ENCODE results near the gene MDM2. TPM values are rescaled to one million over a fixed set of nuclear protein-coding genes. Genes with fewer than 3 reads are reported as not detected.

Gene MDM2
- total RNA-seq, 3 donors from 2014 or later (not counting 1 experiment from before 2014, with no cell fraction given) = 130 to 143 (median 132) TPM

DNA sequence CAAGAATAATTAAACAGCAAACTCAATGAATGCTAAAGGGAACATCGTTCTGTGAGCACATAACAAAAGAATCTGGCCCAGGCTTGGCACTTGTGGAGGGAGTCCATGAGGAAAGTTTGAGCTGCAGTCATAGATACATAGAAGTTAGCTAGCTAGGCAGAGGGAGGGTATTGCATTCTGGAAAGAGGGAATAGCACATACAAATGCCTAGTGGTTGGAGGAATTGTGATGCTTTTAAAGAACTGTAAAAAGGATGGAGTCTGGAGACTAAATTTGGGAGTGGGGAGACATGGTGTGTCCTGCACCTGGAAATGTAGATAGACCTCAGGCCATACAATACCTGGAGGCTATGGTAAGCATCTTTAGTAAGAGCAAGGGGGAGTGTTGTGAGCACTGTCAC is 38.0 kb upstream of the MDM2 start:
- intact Hi-C loops (cut with micrococcal nuclease) = no loop called here
- no peak for ATAC-seq

DNA sequence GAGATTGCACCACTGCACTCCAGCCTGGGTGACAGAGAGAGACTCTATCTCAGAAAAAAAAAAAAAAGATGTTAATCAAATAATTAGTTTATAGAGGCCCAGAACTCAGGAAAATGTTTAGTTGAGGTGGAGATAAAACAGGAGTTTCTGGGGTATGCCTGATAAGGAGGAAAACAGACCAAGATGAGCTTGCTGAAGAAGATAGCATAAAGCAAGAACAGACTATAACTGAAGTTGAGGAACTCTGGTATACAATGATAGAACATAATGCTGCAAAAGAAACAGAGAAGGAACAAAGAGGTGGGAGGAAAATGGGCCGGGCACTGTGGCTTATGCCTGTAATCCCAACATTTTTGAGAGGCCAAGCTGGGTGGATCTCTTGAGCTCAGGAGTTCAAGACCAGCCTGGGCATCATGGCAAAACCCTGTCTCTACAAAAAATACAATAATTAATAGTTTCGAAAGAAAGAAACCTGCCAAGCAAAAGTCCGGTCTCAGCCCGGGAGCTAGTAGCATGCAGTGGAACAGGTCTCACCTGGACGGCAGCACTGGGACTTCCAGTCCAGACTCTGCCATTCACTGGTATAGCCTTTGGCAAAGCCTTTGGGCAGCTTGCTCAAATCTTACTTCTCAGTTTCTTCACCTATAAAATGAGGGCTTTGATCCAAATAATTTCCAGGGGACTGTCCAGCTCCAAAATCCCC is 36.6 kb upstream of the MDM2 start:
- no peaks in the 10 kb centered on the region for H3K36me3 Mint-ChIP-seq
- no peak overlapping the region for H3K27ac Mint-ChIP-seq
- ATAC-seq (no peak), DNase-seq (no peak)
- no peaks in the 10 kb centered on the region for H3K27me3 Mint-ChIP-seq (ENCODE audit: low read depth in 2 of 2)
- H3K27me3 ChIP-seq (ENCODE audit: control insufficient read depth, insufficient read depth, low read length) = no peaks in the 10 kb centered on the region
- H3K4me3 ChIP-seq (ENCODE audit: low read length) = no peak overlapping the region
- H3K27ac ChIP-seq (ENCODE audit: low read length) = no peak overlapping the region
- H3K4me1 ChIP-seq (ENCODE audit: control insufficient read depth, insufficient read depth, low read length) = peaks cover 7% of the 10 kb centered on the region
- WGBS (ENCODE audit: insufficient coverage) = 99% methylated on average over 5 of the region's 5 CpGs
- H3K4me3 Mint-ChIP-seq = no peak overlapping the region
- H3K4me1 Mint-ChIP-seq = peaks cover 6 to 7% of the 10 kb centered on the region in 2 donors
- no peaks in the 10 kb centered on the region for H3K9me3 Mint-ChIP-seq
- TF ChIP-seq, protein P1, sequence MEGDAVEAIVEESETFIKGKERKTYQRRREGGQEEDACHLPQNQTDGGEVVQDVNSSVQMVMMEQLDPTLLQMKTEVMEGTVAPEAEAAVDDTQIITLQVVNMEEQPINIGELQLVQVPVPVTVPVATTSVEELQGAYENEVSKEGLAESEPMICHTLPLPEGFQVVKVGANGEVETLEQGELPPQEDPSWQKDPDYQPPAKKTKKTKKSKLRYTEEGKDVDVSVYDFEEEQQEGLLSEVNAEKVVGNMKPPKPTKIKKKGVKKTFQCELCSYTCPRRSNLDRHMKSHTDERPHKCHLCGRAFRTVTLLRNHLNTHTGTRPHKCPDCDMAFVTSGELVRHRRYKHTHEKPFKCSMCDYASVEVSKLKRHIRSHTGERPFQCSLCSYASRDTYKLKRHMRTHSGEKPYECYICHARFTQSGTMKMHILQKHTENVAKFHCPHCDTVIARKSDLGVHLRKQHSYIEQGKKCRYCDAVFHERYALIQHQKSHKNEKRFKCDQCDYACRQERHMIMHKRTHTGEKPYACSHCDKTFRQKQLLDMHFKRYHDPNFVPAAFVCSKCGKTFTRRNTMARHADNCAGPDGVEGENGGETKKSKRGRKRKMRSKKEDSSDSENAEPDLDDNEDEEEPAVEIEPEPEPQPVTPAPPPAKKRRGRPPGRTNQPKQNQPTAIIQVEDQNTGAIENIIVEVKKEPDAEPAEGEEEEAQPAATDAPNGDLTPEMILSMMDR (IDR thresholded peaks at IDR 0.05) = no peak
- no peaks in the 10 kb centered on the region for H3K9me3 ChIP-seq (ENCODE audit: control insufficient read depth, insufficient read depth, low read length)
- intact Hi-C loops (cut with micrococcal nuclease) = no loop called here
- peaks cover 4% of the 10 kb centered on the region for H3K36me3 ChIP-seq (ENCODE audit: control insufficient read depth, insufficient read depth, low read length)

More for the DNA sequence above, 38.0 kb upstream of the MDM2 start:
- H3K4me1 ChIP-seq (ENCODE audit: control insufficient read depth, insufficient read depth, low read length) = peaks cover 7% of the 10 kb centered on the region
- Mint-ChIP-seq H3K27me3 (ENCODE audit: low read depth in 2 of 2) (no peaks in the 10 kb centered on the region), H3K36me3 (no peaks in the 10 kb centered on the region), H3K4me3 (no peak overlapping the region), H3K27ac (no peak overlapping the region), H3K9me3 (no peaks in the 10 kb centered on the region), H3K4me1 (peaks cover 6 to 7% of the 10 kb centered on the region in 2 donors)
- WGBS (ENCODE audit: insufficient coverage) = 93% methylated on average over 1 of the region's 1 CpG
- no peak overlapping the region for H3K27ac ChIP-seq (ENCODE audit: low read length)
- no peak for DNase-seq
- no peaks in the 10 kb centered on the region for H3K27me3 ChIP-seq (ENCODE audit: control insufficient read depth, insufficient read depth, low read length)
- peaks cover 4% of the 10 kb centered on the region for H3K36me3 ChIP-seq (ENCODE audit: control insufficient read depth, insufficient read depth, low read length)
- H3K9me3 ChIP-seq (ENCODE audit: control insufficient read depth, insufficient read depth, low read length) = no peaks in the 10 kb centered on the region
- no peak overlapping the region for H3K4me3 ChIP-seq (ENCODE audit: low read length)
- TF ChIP-seq, protein P1 (IDR thresholded peaks at IDR 0.05) = no peak

DNA sequence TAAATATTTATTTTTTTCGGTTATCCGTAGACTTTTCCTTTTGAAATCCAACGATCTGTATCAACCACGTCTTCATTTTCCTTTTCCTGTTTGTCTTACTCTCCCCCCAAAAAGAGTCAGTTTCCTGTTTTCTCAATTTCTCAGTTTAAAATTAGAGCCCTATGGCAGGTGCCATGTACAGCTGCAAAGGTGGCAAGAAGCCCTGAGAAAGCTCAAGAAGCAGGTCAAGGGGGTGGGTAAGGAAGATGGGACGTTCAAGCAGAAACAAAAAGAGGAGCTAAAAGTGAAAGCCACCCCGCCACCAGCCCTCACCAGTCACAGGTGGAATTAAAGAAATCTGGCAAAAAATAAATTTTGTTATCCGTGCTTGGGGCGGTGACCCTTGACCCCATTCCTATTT is 35.3 kb upstream of the MDM2 start:
- H3K27me3 ChIP-seq (ENCODE audit: control insufficient read depth, insufficient read depth, low read length) = no peaks in the 10 kb centered on the region
- peaks cover 7% of the 10 kb centered on the region for H3K4me1 ChIP-seq (ENCODE audit: control insufficient read depth, insufficient read depth, low read length)
- Mint-ChIP-seq H3K4me3 (peak overlapping the region; percentile 29), H3K9me3 (no peaks in the 10 kb centered on the region), H3K27ac (peak overlapping the region; percentile 49 to 50), H3K36me3 (no peaks in the 10 kb centered on the region), H3K27me3 (ENCODE audit: low read depth in 2 of 2) (no peaks in the 10 kb centered on the region), H3K4me1 (peaks cover 6 to 7% of the 10 kb centered on the region in 2 donors)
- no peaks in the 10 kb centered on the region for H3K9me3 ChIP-seq (ENCODE audit: control insufficient read depth, insufficient read depth, low read length)
- ATAC-seq = no peak
- no peaks in the 10 kb centered on the region for H3K36me3 ChIP-seq (ENCODE audit: control insufficient read depth, insufficient read depth, low read length)
- intact Hi-C loops (cut with micrococcal nuclease) = no loop called here
- DNase-seq = no peak
- WGBS (ENCODE audit: insufficient coverage) = 25% methylated on average over 8 of the region's 8 CpGs
- no peak overlapping the region for H3K27ac ChIP-seq (ENCODE audit: low read length)
- TF ChIP-seq, protein P1 (IDR thresholded peaks at IDR 0.05) = no peak
- H3K4me3 ChIP-seq (ENCODE audit: low read length) = no peak overlapping the region

DNA sequence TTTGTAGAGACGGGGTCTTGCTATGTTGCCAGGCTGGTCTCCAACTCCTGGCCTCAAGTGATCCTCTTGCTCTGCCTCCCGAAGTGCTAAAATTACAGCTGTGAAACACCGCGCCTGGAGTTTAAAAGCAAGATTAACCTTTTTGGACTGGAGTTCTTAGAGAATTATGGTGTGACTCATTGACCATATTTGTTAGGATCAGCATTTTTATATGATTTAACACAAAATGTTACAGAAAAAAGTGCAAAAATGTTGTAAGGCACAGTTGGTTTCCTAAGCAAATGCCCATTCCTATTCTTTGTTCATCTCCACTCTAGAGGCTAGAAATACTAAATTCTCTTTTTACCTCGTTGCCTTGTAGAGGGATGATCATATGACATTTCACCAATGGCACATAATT is 34.4 kb upstream of the MDM2 start:
- intact Hi-C loops (cut with micrococcal nuclease) = no loop called here
- TF ChIP-seq, protein P1 (IDR thresholded peaks at IDR 0.05) = no peak
- no peak overlapping the region for H3K27ac Mint-ChIP-seq
- H3K4me1 ChIP-seq (ENCODE audit: control insufficient read depth, insufficient read depth, low read length) = peaks cover 7% of the 10 kb centered on the region
- DNase-seq = no peak
- H3K27ac ChIP-seq (ENCODE audit: low read length) = no peak overlapping the region
- no peaks in the 10 kb centered on the region for H3K9me3 ChIP-seq (ENCODE audit: control insufficient read depth, insufficient read depth, low read length)
- H3K36me3 ChIP-seq (ENCODE audit: control insufficient read depth, insufficient read depth, low read length) = no peaks in the 10 kb centered on the region
- WGBS (ENCODE audit: insufficient coverage) = over 99% methylated on average over 4 of the region's 5 CpGs
- H3K27me3 ChIP-seq (ENCODE audit: control insufficient read depth, insufficient read depth, low read length) = no peaks in the 10 kb centered on the region
- no peak overlapping the region for H3K4me3 Mint-ChIP-seq
- no peak overlapping the region for H3K4me3 ChIP-seq (ENCODE audit: low read length)
- no peak for ATAC-seq
- no peaks in the 10 kb centered on the region for H3K9me3 Mint-ChIP-seq
- no peaks in the 10 kb centered on the region for H3K27me3 Mint-ChIP-seq (ENCODE audit: low read depth in 2 of 2)
- no peaks in the 10 kb centered on the region for H3K36me3 Mint-ChIP-seq
- H3K4me1 Mint-ChIP-seq = peaks cover 6 to 7% of the 10 kb centered on the region in 2 donors
